Keratinocyte (primary cell): Measurements from ENCODE around the gene HEATR3. TPM values are rescaled to one million over a fixed set of nuclear protein-coding genes. Genes with fewer than 3 reads are reported as not detected.

ENCODE experiments used
- DNase-seq: peaks from one replicate; pipeline ENCODE4 v3.0.0-alpha.2; 2011; ENCODE audit warnings: low read depth, missing footprints, low spot score
- FAIRE-seq: peaks from 2 replicates; lab custom pipeline; 2011; peaks lifted over from hg19 to GRCh38; lab: Jason Lieb, UNC
- H2AFZ ChIP-seq: 2 replicates; pipeline ENCODE4 v1.6.0; 2012; ENCODE audit warnings: low read length, control low read depth, inconsistent platforms; ENCODE audit not compliant: control insufficient read depth
- H3K27ac ChIP-seq: 2 replicates; pipeline ENCODE4 v1.5.1; 2011; ENCODE audit warnings: low read length; ENCODE audit not compliant: control insufficient read depth, insufficient read depth
- H3K27me3 ChIP-seq: 3 replicates; pipeline ENCODE4 v1.6.0; 2011; ENCODE audit warnings: low read length; ENCODE audit not compliant: control insufficient read depth, insufficient read depth; ENCODE audit errors: extremely low read depth
- H3K36me3 ChIP-seq, 2 experiments: 2 replicates in 1 of 2; 3 replicates in 1 of 2; pipeline ENCODE4 v1.5.1; 2011; ENCODE audit warnings: low read length in 2 of 2, mild to moderate bottlenecking in 1 of 2; ENCODE audit not compliant: control insufficient read depth in 2 of 2, insufficient read depth in 2 of 2; ENCODE audit errors: extremely low read depth in 1 of 2
- H3K4me1 ChIP-seq: 3 replicates; pipeline ENCODE4 v1.5.1; 2011; ENCODE audit warnings: low read length; ENCODE audit not compliant: control insufficient read depth, insufficient read depth; ENCODE audit errors: extremely low read depth
- H3K4me2 ChIP-seq: 3 replicates; pipeline ENCODE4 v1.6.0; 2011; ENCODE audit warnings: low read depth, low read length; ENCODE audit not compliant: control insufficient read depth, insufficient read depth; ENCODE audit errors: extremely low read depth
- H3K4me3 ChIP-seq, 3 experiments: fragments of 200-600 bp in 1 of 3; sonication (generic) in 1 of 3; 2 replicates in 2 of 3; 3 replicates in 1 of 3; pipeline ENCODE4 v1.5.1; 2011 to 2016; ENCODE audit warnings: low read length in 3 of 3, mild to moderate bottlenecking in 3 of 3, control low read depth in 2 of 3, inconsistent platforms in 1 of 3, low read depth in 1 of 3, mixed read lengths in 1 of 3, mixed run types in 1 of 3, moderate library complexity in 1 of 3; ENCODE audit not compliant: control insufficient read depth in 2 of 3, insufficient read depth in 2 of 3; ENCODE audit errors: extremely low read depth in 1 of 3
- H3K79me2 ChIP-seq: 2 replicates; pipeline ENCODE4 v1.6.0; 2012; ENCODE audit warnings: low read length; ENCODE audit not compliant: control insufficient read depth, insufficient read depth
- H3K9ac ChIP-seq: 3 replicates; pipeline ENCODE4 v1.6.0; 2011; ENCODE audit warnings: low read length; ENCODE audit not compliant: control insufficient read depth, insufficient read depth; ENCODE audit errors: extremely low read depth
- H3K9me1 ChIP-seq: 3 replicates; pipeline ENCODE4 v1.6.0; 2011; ENCODE audit warnings: low read length; ENCODE audit not compliant: control insufficient read depth, insufficient read depth; ENCODE audit errors: extremely low read depth
- H3K9me3 ChIP-seq: 2 replicates; pipeline ENCODE4 v1.5.1; 2012; ENCODE audit warnings: low read depth, low read length; ENCODE audit not compliant: control insufficient read depth
- H4K20me1 ChIP-seq: 3 replicates; pipeline ENCODE4 v1.6.0; 2011; ENCODE audit warnings: low read length; ENCODE audit not compliant: control insufficient read depth, insufficient read depth; ENCODE audit errors: extremely low read depth
- EZH2 ChIP-seq: IDR thresholded peaks from one replicate; pipeline ENCODE4 v1.6.1; 2012; ENCODE audit warnings: inconsistent platforms, mild to moderate bottlenecking, low read length, moderate library complexity
- dilution Hi-C: fragments of 300-500 bp; cut with MboI; formaldehyde crosslinking; loops from one replicate; pipeline ENCODE4 v1.7.0; 2020; ENCODE audit warnings: low sequenced_read_pairs; ENCODE audit not compliant: extremely low pct_ligation_motif_present
- polyA plus RNA-seq, 5 experiments: library from polyadenylated mRNA; depleted of rRNA in 3 of 5; stranded (reverse) in 3 of 5; stranded (forward) in 1 of 5; unstranded in 1 of 5; fragments of >200 nt; gene quantifications; 1 replicate in 1 of 5; 2 replicates in 3 of 5; 3 replicates in 1 of 5; pipeline versions ENCODE4 v1.2.1 to v1.2.3, GENCODE V29; 2011 to 2012; ENCODE audit warnings: missing spikeins in 2 of 5, low read depth in 1 of 5, low replicate concordance in 1 of 5
- TF ChIP-seq, protein P1 (sequence below), 3 experiments: IDR thresholded peaks in 1 of 3; conservative IDR thresholded peaks in 1 of 3; optimal IDR thresholded peaks in 1 of 3; 2 replicates in 2 of 3; 3 replicates in 1 of 3; pipeline versions ENCODE3 to v1.5.1; 2011; ENCODE audit warnings: low read length in 3 of 3, mild to moderate bottlenecking in 3 of 3, moderate library complexity in 2 of 3, control low read depth in 1 of 3, inconsistent platforms in 1 of 3; ENCODE audit not compliant: insufficient read depth in 2 of 3; ENCODE audit errors: extremely low read depth in 1 of 3

The HEATR3 gene
- polyA plus RNA-seq, 1 donor (not counting 4 experiments of a cell fraction or from before 2014, with no cell fraction given): 27.2 TPM

DNA sequence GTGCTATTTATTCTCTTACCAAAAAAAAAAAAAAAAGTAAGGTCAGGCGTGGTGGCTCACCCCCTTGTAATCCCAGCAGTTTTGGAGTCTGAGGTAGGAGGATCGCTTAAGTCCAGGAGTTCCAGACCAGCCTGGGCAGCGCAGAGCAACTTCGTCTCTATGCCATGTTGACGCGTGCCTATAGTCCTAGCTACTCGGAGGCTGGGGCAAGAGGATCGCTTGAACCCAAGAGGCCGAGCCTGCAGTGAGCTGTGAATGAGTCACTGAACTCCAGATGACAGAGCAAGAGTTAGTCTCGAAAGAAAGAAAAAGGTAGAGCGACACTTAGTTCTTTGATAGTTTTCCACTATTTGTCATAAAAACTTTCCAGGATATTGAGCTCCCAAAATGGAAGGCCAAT is 86.0 kb downstream of the HEATR3 start:
- peaks cover 17% of the 10 kb centered on the region for H3K4me1 ChIP-seq
- H3K4me3 ChIP-seq: peak overlapping the region in 1 of 3 experiments; percentile 70
- no peaks in the 10 kb centered on the region for H3K36me3 ChIP-seq
- dilution Hi-C loops: no loop called here
- H3K4me2 ChIP-seq: peak overlapping the region; percentile 82
- H3K9me3 ChIP-seq: no peaks in the 10 kb centered on the region
- DNase-seq (no peak), FAIRE-seq (no peak)
- peaks cover 17% of the 10 kb centered on the region for H4K20me1 ChIP-seq
- H3K9ac ChIP-seq: peak overlapping the region; percentile 90
- H3K27ac ChIP-seq: peak overlapping the region; percentile 83
- no peaks in the 10 kb centered on the region for H3K27me3 ChIP-seq
- no peak for TF ChIP-seq EZH2
- TF ChIP-seq, protein P1, sequence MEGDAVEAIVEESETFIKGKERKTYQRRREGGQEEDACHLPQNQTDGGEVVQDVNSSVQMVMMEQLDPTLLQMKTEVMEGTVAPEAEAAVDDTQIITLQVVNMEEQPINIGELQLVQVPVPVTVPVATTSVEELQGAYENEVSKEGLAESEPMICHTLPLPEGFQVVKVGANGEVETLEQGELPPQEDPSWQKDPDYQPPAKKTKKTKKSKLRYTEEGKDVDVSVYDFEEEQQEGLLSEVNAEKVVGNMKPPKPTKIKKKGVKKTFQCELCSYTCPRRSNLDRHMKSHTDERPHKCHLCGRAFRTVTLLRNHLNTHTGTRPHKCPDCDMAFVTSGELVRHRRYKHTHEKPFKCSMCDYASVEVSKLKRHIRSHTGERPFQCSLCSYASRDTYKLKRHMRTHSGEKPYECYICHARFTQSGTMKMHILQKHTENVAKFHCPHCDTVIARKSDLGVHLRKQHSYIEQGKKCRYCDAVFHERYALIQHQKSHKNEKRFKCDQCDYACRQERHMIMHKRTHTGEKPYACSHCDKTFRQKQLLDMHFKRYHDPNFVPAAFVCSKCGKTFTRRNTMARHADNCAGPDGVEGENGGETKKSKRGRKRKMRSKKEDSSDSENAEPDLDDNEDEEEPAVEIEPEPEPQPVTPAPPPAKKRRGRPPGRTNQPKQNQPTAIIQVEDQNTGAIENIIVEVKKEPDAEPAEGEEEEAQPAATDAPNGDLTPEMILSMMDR (optimal IDR thresholded peaks at IDR 0.05 in 1 of 3, IDR thresholded peaks at IDR 0.05 in 1 of 3, conservative IDR thresholded peaks at IDR 0.05 in 1 of 3; ENCODE audit: extremely low read depth in 1 of 3, insufficient read depth in 2 of 3, low read length in 3 of 3): no peak
- H2AFZ ChIP-seq: peak overlapping the region; percentile 63
- H3K9me1 ChIP-seq: no peaks in the 10 kb centered on the region
- H3K79me2 ChIP-seq: peaks cover 32% of the 10 kb centered on the region

DNA sequence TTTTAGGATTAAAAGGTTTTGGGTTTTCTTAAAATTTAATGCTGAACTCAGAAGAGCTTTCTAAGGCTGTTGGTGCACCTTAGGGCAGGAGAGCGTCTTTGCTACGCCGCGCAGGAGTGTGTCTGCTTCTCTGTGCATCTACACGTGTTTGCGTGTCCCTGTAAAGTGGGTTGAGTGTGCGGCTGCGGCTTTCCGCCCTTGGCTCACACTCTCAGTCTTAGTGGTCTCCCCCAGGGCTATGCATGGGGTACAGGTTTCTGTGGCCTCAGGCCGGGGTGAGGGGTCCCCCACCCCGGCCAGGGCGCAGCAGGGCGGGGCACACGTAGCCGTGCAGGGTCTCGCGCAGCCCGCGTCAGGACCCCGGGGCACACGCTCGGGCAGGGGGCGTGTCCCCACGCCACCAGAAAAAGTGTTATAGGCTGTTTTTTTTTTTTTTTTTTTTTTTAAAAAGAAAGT is 86.6 kb downstream of the HEATR3 start:
- dilution Hi-C loops: no loop called here
- Histone ChIP-seq H3K4me1 (peaks cover 17% of the 10 kb centered on the region), H3K27ac (peak overlapping the region; percentile 83), H3K9me1 (no peaks in the 10 kb centered on the region), H2AFZ (peak overlapping the region; percentile 63), H3K79me2 (peaks cover 39% of the 10 kb centered on the region), H3K4me2 (peak overlapping the region; percentile 82), H3K36me3 (no peaks in the 10 kb centered on the region), H3K4me3 (peak overlapping the region; percentile 70 to 80 (median 77)), H4K20me1 (peaks cover 17% of the 10 kb centered on the region), H3K27me3 (no peaks in the 10 kb centered on the region), H3K9me3 (no peaks in the 10 kb centered on the region), H3K9ac (peak overlapping the region; percentile 90)
- no peak for FAIRE-seq
- TF ChIP-seq, protein P1 (optimal IDR thresholded peaks at IDR 0.05 in 1 of 3, IDR thresholded peaks at IDR 0.05 in 1 of 3, conservative IDR thresholded peaks at IDR 0.05 in 1 of 3; ENCODE audit: extremely low read depth in 1 of 3, insufficient read depth in 2 of 3, low read length in 3 of 3): no peak
- no peak for TF ChIP-seq EZH2
- no peak for DNase-seq
